GM13976 (cell line): ENCODE results near the gene SF1.

ENCODE experiments used
- DNase-seq: peaks from one replicate; pipeline ENCODE4 v3.0.0; 2012; ENCODE audit warnings: low spot score
- in situ Hi-C: fragments of 300-500 bp; cut with MboI; formaldehyde crosslinking; loops from one replicate; pipeline ENCODE4 v1.12.0; 2022; ENCODE audit warnings: low sequenced_read_pairs, mixed read lengths, inconsistent platforms; ENCODE audit not compliant: unreplicated experiment
- TF ChIP-seq, protein P1 (sequence below): IDR thresholded peaks from 2 replicates; pipeline ENCODE4 v1.5.1; 2012; ENCODE audit warnings: borderline replicate concordance, mild to moderate bottlenecking; ENCODE audit not compliant: insufficient read depth; ENCODE audit errors: extremely low read depth, missing control alignments, control extremely low read depth

SF1 gene

DNA sequence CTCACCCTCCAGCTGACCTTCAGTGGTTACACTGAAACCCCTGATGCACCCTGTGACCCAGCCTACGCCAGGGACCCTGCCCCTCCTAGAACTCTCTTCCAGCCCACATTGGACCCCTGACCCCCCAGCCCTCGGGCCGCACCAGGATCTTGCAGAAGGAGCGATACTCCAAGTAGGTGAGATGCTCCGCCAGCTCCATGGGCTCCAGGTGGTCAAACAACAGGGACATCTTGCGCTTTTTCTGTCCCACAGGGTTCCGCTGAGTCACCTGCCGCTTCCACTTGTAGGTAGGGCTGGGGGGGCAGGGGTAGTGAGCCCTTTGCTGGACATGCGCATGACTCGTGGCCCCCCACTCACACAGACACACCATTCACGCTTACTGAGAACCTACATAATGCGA is 38.5 kb downstream of the SF1 start:
- TF ChIP-seq, protein P1, sequence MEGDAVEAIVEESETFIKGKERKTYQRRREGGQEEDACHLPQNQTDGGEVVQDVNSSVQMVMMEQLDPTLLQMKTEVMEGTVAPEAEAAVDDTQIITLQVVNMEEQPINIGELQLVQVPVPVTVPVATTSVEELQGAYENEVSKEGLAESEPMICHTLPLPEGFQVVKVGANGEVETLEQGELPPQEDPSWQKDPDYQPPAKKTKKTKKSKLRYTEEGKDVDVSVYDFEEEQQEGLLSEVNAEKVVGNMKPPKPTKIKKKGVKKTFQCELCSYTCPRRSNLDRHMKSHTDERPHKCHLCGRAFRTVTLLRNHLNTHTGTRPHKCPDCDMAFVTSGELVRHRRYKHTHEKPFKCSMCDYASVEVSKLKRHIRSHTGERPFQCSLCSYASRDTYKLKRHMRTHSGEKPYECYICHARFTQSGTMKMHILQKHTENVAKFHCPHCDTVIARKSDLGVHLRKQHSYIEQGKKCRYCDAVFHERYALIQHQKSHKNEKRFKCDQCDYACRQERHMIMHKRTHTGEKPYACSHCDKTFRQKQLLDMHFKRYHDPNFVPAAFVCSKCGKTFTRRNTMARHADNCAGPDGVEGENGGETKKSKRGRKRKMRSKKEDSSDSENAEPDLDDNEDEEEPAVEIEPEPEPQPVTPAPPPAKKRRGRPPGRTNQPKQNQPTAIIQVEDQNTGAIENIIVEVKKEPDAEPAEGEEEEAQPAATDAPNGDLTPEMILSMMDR = no peak
- DNase-seq = no peak
- in situ Hi-C loops = no loop called here

DNA sequence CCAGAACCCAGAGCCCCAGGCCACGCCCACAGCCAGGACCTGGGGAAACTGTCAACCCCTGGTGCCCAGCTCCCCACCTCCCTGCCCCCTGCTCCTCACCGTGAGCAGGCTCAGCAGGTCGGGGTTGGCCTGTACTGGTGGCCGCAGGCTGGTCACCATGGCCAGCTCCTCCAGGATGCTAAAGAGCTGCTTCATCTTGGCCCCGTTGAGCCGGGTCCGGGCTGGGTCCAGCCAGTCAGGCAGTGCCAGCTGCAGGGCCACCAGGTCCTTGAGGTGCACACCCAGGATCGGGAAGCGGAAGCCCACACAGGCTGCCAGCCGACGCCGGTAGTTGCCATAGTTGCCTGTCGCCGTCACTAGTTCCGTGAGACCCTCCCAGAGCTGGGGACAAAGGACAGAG is 41.7 kb downstream of the SF1 start:
- in situ Hi-C loops = no loop called here
- DNase-seq = no peak
- TF ChIP-seq, protein P1 = no peak

DNA sequence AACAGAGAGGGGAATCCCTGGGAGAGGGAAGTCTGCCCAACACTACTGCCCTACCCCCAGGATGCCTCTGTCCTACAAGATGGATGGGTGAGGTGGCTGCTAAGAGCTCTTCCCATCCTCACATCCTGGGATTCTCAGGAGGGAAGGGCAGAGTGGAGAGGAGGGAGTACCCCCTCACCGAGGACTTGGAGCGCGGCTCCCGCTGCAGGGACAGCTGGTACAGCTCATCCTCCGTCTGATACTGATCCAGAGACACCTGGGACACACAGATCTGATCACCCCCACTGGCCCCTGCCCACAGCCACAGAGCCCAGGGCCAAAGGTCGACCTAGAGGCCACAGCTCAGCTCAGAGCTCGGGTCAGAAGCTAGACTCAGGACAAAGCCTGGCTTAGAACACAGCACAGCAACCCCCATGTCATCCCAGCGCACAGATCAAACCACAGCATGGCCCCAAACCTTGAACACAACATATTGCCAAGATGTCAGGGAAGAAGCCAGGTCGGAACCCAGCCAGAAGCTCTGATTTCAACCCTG is 42.5 kb downstream of the SF1 start:
- DNase-seq = no peak
- in situ Hi-C loops = no loop called here
- TF ChIP-seq, protein P1 = no peak

DNA sequence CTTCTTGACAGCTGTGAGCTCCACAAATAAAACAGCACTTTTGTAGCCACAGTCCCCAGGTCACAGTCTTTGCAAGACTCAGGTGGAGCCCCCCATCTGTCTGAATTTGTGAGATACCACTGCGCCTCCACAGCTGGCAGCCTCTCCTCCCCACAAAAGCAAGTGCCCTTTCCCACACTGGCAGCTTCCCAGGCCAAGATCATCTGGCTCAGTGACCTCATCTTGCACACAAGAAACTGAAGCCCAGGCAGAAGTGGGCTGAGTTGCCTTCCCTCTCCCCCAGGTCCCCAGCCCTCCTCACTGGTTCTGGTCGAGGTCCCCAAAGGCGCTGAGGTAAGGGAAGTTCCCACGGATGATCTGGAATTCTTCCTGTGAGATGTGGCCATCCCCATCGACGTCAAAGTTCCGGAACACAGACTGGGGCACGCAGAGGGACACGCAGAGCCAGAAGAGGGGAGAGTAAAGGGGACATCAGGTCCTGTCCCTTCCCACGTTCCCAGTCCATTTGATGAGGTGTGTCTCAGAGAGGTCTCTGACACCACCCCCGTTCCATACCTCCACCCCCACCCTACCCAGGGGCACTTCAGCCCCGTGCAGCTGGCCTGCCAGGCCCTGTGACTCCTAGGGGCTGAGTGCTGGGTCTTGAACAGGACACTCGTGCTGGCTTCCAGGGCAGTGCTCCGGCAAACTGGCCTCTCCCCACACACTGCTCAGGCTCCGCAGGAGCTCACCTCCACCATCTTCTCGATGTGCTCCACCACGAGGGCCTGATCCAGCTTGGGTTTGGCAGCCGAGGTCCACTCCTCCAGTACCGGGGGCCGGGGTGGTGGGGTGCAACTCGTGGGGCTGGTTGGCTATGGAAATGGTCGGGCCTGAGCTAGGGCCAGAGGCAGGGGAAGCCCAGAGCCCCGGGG is 43.3 kb downstream of the SF1 start:
- no peak for DNase-seq
- in situ Hi-C loops = no loop called here
- TF ChIP-seq, protein P1 = no peak

DNA sequence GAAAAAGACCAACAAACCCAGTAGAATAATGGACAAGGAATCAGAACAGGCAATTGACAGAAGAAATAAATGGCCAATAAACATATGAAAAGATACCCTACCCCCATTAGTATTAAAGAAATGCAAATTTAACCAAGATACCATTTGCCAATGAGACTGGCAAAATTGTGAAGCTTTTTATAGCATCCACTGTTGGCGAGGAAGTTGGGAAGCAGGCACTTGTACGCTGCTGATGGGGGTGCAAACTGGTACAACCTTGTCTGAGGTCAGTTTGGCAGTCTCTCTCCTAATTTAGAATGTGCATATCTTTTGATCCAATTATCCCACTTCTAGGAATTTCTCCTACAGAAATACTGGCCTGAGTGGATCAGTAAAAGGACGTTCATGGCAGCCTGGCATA is 46.7 kb downstream of the SF1 start:
- DNase-seq = no peak
- in situ Hi-C loops = no loop called here
- TF ChIP-seq, protein P1 = no peak

DNA sequence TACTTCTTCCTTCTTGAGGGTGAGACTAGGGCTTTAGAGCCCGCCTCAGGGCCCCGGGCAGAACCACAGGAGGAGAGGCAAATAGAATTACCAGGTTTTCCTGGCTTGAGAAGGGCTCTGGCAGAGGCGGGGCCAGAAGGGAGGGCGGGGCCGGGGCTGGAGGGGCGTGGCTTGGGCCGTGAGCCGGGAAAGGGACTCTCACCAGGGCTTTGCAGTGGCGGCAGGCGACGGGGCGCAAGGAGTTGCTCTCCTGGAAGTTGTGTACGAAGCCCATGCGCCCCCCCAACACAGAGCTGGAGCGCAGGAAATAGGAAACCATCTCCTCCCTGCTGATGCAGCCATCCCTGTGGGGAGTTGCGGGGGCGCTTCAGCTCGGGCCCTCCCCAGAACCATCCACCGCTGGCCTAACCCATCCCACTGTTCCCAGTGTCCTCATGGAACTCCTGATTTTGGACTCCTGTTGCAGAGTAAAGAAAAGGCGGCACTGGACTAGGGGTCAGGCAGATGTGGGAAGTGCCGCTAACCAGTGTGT is 48.4 kb downstream of the SF1 start:
- TF ChIP-seq, protein P1 = no peak
- in situ Hi-C loops = no loop called here
- DNase-seq = no peak
